HEK293 (cell line): ENCODE results near the gene SELENOT.

Experiments
- CTCF ChIA-PET: fragments of 350-600 bp; formaldehyde crosslinking; extraction: SDS; loops from one replicate; lab custom pipeline; 2021; ENCODE audit warnings: antibody characterized with exemption; lab: Yijun Ruan, JAX
- POLR2A ChIA-PET: fragments of 300-600 bp; formaldehyde crosslinking; extraction: SDS; loops from one replicate; lab custom pipeline; 2020; ENCODE audit warnings: antibody characterized with exemption, inconsistent platforms; lab: Yijun Ruan, JAX
- H3K27ac ChIP-seq: fragments of 200-500 bp; sonication (Bioruptor generic); 2 replicates; pipeline ENCODE4 v1.5.1; 2014; ENCODE audit warnings: low read depth, low read length, control low read depth, inconsistent platforms; ENCODE audit errors: extremely low read depth
- H3K36me3 ChIP-seq, 2 experiments: fragments of 200-500 bp in 1 of 2; sonication (Bioruptor generic) in 1 of 2; 1 replicate in 1 of 2; 2 replicates in 1 of 2; pipeline ENCODE4 v1.5.1; 2014 to 2017; ENCODE audit warnings: inconsistent platforms in 2 of 2, low read length in 2 of 2; ENCODE audit not compliant: control insufficient read depth in 2 of 2, insufficient read depth in 1 of 2
- H3K4me1 ChIP-seq: fragments of 200-500 bp; sonication (Bioruptor generic); 2 replicates; pipeline ENCODE4 v1.5.1; 2014; ENCODE audit warnings: mild to moderate bottlenecking, low read length, inconsistent platforms; ENCODE audit not compliant: control insufficient read depth, insufficient read depth
- H3K4me3 ChIP-seq: 2 replicates; pipeline ENCODE4 v1.5.1; 2011; ENCODE audit warnings: low read depth, mild to moderate bottlenecking, control low read depth, low read length, moderate library complexity
- H3K9me3 ChIP-seq: fragments of 200-500 bp; sonication (Bioruptor generic); 2 replicates; pipeline ENCODE4 v1.5.1; 2014; ENCODE audit warnings: low read depth, low read length, inconsistent platforms; ENCODE audit not compliant: control insufficient read depth, insufficient read depth
- BCL11A ChIP-seq: fragments of 450-650 bp; formaldehyde crosslinking; IDR thresholded peaks from 2 replicates; pipeline ENCODE4 v1.5.1; 2016; ENCODE audit warnings: low read depth, missing biosample characterization, missing genetic modification characterization
- FEZF1 ChIP-seq: fragments of 450-650 bp; formaldehyde crosslinking; IDR thresholded peaks from 2 replicates; pipeline ENCODE4 v1.5.1; 2016; ENCODE audit warnings: missing biosample characterization, missing genetic modification characterization
- GLIS2 ChIP-seq: fragments of 450-650 bp; formaldehyde crosslinking; IDR thresholded peaks from 2 replicates; pipeline ENCODE4 v1.5.1; 2016; ENCODE audit warnings: missing biosample characterization, missing genetic modification characterization
- PBX3 ChIP-seq: sonication (generic); formaldehyde crosslinking; IDR thresholded peaks from 2 replicates; pipeline ENCODE4 v1.8.1; 2022; ENCODE audit warnings: mild to moderate bottlenecking, moderate library complexity, missing genetic modification reagents
- PRDM1 ChIP-seq: fragments of 450-650 bp; formaldehyde crosslinking; IDR thresholded peaks from 2 replicates; pipeline ENCODE4; 2016; ENCODE audit warnings: missing biosample characterization, missing genetic modification characterization
- SP7 ChIP-seq: fragments of 450-650 bp; formaldehyde crosslinking; IDR thresholded peaks from 2 replicates; pipeline ENCODE4 v1.5.1; 2016; ENCODE audit warnings: missing biosample characterization, missing genetic modification characterization
- WT1 ChIP-seq: fragments of 450-650 bp; formaldehyde crosslinking; IDR thresholded peaks from 2 replicates; pipeline ENCODE4 v1.5.1; 2016; ENCODE audit warnings: missing biosample characterization, missing genetic modification characterization
- ZBTB11 ChIP-seq: fragments of 450-650 bp; formaldehyde crosslinking; conservative IDR thresholded peaks from 2 replicates; pipeline ENCODE4 v1.5.1; 2016; ENCODE audit warnings: low read depth, missing biosample characterization, missing genetic modification characterization
- ZEB2 ChIP-seq: fragments of 450-650 bp; formaldehyde crosslinking; IDR thresholded peaks from 2 replicates; pipeline ENCODE4 v1.5.1; 2016; ENCODE audit warnings: missing biosample characterization, missing genetic modification characterization
- ZNF10 ChIP-seq: fragments of 450-650 bp; formaldehyde crosslinking; IDR thresholded peaks from 2 replicates; pipeline ENCODE4 v1.5.1; 2017; ENCODE audit warnings: missing biosample characterization, missing genetic modification characterization
- ZNF132 ChIP-seq: fragments of 450-650 bp; formaldehyde crosslinking; IDR thresholded peaks from 2 replicates; pipeline ENCODE4 v1.5.1; 2017; ENCODE audit warnings: missing biosample characterization, missing genetic modification characterization, borderline replicate concordance
- ZNF133 ChIP-seq: fragments of 450-650 bp; formaldehyde crosslinking; IDR thresholded peaks from 2 replicates; pipeline ENCODE4 v1.5.1; 2016; ENCODE audit warnings: missing biosample characterization, missing genetic modification characterization
- ZNF148 ChIP-seq: fragments of 450-650 bp; formaldehyde crosslinking; IDR thresholded peaks from 2 replicates; pipeline ENCODE4 v1.5.0; 2017; ENCODE audit warnings: missing biosample characterization, missing genetic modification characterization, borderline replicate concordance
- ZNF23 ChIP-seq: fragments of 450-650 bp; formaldehyde crosslinking; IDR thresholded peaks from 2 replicates; pipeline ENCODE4 v1.5.1; 2016; ENCODE audit warnings: missing biosample characterization, missing genetic modification characterization, borderline replicate concordance
- ZNF24 ChIP-seq: fragments of 450-650 bp; formaldehyde crosslinking; IDR thresholded peaks from 2 replicates; pipeline ENCODE4 v1.5.1; 2016; ENCODE audit warnings: missing biosample characterization, missing genetic modification characterization
- ZNF248 ChIP-seq: fragments of 450-650 bp; formaldehyde crosslinking; IDR thresholded peaks from 2 replicates; pipeline ENCODE4 v1.5.1; 2017; ENCODE audit warnings: missing biosample characterization, missing genetic modification characterization
- ZNF324 ChIP-seq: fragments of 450-650 bp; formaldehyde crosslinking; IDR thresholded peaks from 2 replicates; pipeline ENCODE4 v1.5.1; 2016; ENCODE audit warnings: missing biosample characterization, missing genetic modification characterization
- ZNF350 ChIP-seq: fragments of 450-650 bp; formaldehyde crosslinking; IDR thresholded peaks from 2 replicates; pipeline ENCODE4 v1.5.0; 2017; ENCODE audit warnings: missing biosample characterization, mild to moderate bottlenecking, missing genetic modification characterization
- ZNF416 ChIP-seq: fragments of 450-650 bp; formaldehyde crosslinking; IDR thresholded peaks from 2 replicates; pipeline ENCODE4 v1.5.1; 2016; ENCODE audit warnings: missing biosample characterization, missing genetic modification characterization
- ZNF561 ChIP-seq: fragments of 450-650 bp; IDR thresholded peaks from 2 replicates; pipeline ENCODE4 v1.5.1; 2018; ENCODE audit warnings: missing biosample characterization, missing genetic modification characterization, borderline replicate concordance
- ZNF654 ChIP-seq: fragments of 450-650 bp; formaldehyde crosslinking; IDR thresholded peaks from 2 replicates; pipeline ENCODE4 v1.5.1; 2016; ENCODE audit warnings: low read depth, missing biosample characterization, missing genetic modification characterization
- ZNF692 ChIP-seq: fragments of 450-650 bp; formaldehyde crosslinking; IDR thresholded peaks from 2 replicates; pipeline ENCODE4 v1.5.1; 2016; ENCODE audit warnings: missing biosample characterization, missing genetic modification characterization
- ZNF701 ChIP-seq: fragments of 450-650 bp; formaldehyde crosslinking; IDR thresholded peaks from 2 replicates; pipeline ENCODE4 v1.5.1; 2016; ENCODE audit warnings: missing biosample characterization, missing genetic modification characterization
- ZNF777 ChIP-seq: fragments of 450-650 bp; formaldehyde crosslinking; IDR thresholded peaks from 2 replicates; pipeline ENCODE4 v1.5.1; 2017; ENCODE audit warnings: missing biosample characterization, missing genetic modification characterization, borderline replicate concordance

SELENOT gene

GRCh38 chr3:150636258-150636657 lies 33.1 kb downstream of the SELENOT start:
- Histone ChIP-seq H3K4me3 (no peak overlapping the region), H3K36me3 (no peaks in the 10 kb centered on the region), H3K4me1 (no peaks in the 10 kb centered on the region), H3K9me3 (no peaks in the 10 kb centered on the region), H3K27ac (no peak overlapping the region)
- POLR2A ChIA-PET, result no interaction called here
- CTCF ChIA-PET, result no interaction called here
- TF ChIP-seq ZNF324 (no peak), WT1 (tag by site-specific recombination) (no peak), ZBTB11 (no peak), PRDM1 (no peak), ZNF10 (tag by site-specific recombination) (no peak), ZNF248 (tag by site-specific recombination) (no peak), SP7 (tag by site-specific recombination) (no peak), ZNF23 (tag by site-specific recombination) (no peak), FEZF1 (no peak)

GRCh38 chr3:150639262-150639661 lies 36.1 kb downstream of the SELENOT start:
- no peak overlapping the region for H3K27ac ChIP-seq
- CTCF ChIA-PET, result no interaction called here
- POLR2A ChIA-PET, result no interaction called here
- no peak for TF ChIP-seq ZNF777 (tag by site-specific recombination)
- no peak for TF ChIP-seq ZNF701 (tag by site-specific recombination)
- no peak for TF ChIP-seq ZNF654 (tag by site-specific recombination)
- TF ChIP-seq ZEB2 (tag by site-specific recombination), result no peak
- TF ChIP-seq ZNF133, result no peak
- TF ChIP-seq ZNF692, result no peak
- no peak for TF ChIP-seq BCL11A (tag by site-specific recombination)
- no peak for TF ChIP-seq PBX3 (CRISPR knock-in tag)
- TF ChIP-seq ZBTB11, result no peak
- TF ChIP-seq ZNF416, result no peak
- no peak for TF ChIP-seq ZNF24
- no peak for TF ChIP-seq ZNF350 (tag by site-specific recombination)
- TF ChIP-seq GLIS2 (tag by site-specific recombination), result no peak
- no peak for TF ChIP-seq ZNF132 (tag by site-specific recombination)
- no peak for TF ChIP-seq FEZF1
- no peak for TF ChIP-seq ZNF561
- TF ChIP-seq ZNF148 (tag by site-specific recombination), result no peak

More at GRCh38 chr3:150639262-150639661, 36.1 kb downstream of the SELENOT start:
- Histone ChIP-seq H3K36me3 (no peaks in the 10 kb centered on the region), H3K9me3 (no peaks in the 10 kb centered on the region), H3K4me1 (no peaks in the 10 kb centered on the region), H3K4me3 (no peak overlapping the region)
